SHP77 treated with DMSO at 0.1 percent for 48 hours (cell line): ENCODE measurements around the gene SNAPC2.

Experiments
- DNase-seq: peaks from one replicate; lab custom pipeline; 2025; lab: John Stamatoyannopoulos, UW

Gene SNAPC2

GRCh38 chr19:7968008-7968795 is 48.1 kb downstream of the SNAPC2 start:
- DNase-seq = no peak

GRCh38 chr19:7968796-7969554 is 48.8 kb downstream of the SNAPC2 start:
- DNase-seq = no peak

- no peak for DNase-seq
Measured at GRCh38 chr19:7969555-7969939, 49.4 kb downstream of the SNAPC2 start.

GRCh38 chr19:7970716-7971448 is 50.7 kb downstream of the SNAPC2 start:
- no peak for DNase-seq

GRCh38 chr19:7971553-7972520 is 51.7 kb downstream of the SNAPC2 start:
- no peak for DNase-seq
